ENCODE results near the gene POU2F2.

DNA sequence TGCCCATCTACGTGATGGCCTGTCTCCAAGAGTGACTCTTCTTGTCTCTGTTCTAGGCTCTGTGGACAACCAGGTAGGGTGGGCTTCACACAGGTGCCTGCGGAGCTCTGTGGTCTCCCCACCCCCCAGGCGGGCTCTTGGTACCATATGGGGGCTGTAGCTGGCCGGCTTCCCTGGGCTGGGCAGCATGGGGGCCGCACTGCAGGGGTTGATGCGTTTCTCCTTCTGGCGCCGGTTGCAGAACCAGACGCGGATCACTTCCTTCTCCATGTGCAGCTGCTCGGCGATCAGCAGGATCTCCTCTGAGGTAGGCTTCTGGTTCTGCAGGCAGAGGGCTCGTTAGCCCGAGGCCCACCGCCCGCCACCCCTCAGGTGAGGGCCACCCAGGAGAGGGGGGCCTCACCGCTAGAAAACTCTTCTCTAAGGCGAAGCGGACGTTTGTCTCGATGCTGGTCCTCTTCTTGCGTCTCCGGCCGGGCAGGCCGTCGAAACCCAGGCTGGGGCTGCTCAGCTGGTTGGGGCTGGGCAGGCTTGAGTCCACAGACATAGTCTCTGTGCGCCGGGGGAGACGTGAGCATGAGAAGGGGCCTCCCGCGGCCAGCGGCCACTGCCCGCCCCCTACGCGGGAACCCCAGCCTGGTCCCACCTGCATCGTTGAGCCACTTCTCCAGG, 37.0 kb downstream of the POU2F2 start:
- no peak for TF ChIP-seq EZH2phosphoT487 (IDR thresholded peaks at IDR 0.05; ENCODE audit: insufficient read depth, low read depth)
- TF ChIP-seq EZH2 (IDR thresholded peaks at IDR 0.05; ENCODE audit: insufficient read depth, poor library complexity, severe bottlenecking) = no peak
